HCT116 (cell line): Measurements from ENCODE around the gene DENND4A. TPM values are rescaled to one million over a fixed set of nuclear protein-coding genes. Genes with fewer than 3 reads are reported as not detected.

ENCODE experiments used
- ATAC-seq: fragments of 200-7000 bp; cut with Tn5 transposase; 2 replicates; pipeline ENCODE4 v1.9.1; 2020; ENCODE audit warnings: mild to moderate bottlenecking, moderate library complexity
- BruUV-seq: library from RNA; stranded (reverse); fragments of 400-500 nt; replicated peaks from 2 replicates; lab custom pipeline; 2021; lab: Mats Ljungman, UMichigan
- CTCF ChIA-PET: fragments of 300-600 bp; sonication (Branson Sonifier 250); formaldehyde crosslinking; loops from one replicate; lab custom pipeline; 2021; ENCODE audit warnings: antibody characterized with exemption; lab: Charles Lee
- POLR2A ChIA-PET: fragments of 300-600, 350-600 bp; sonication (Branson Sonifier 250); formaldehyde crosslinking; loops from one replicate; lab custom pipeline; 2021; ENCODE audit warnings: antibody characterized with exemption; lab: Charles Lee
- RAD21 ChIA-PET, 2 experiments: fragments of 300-600 bp; sonication (Branson Sonifier 250); formaldehyde crosslinking; loops; one replicate each; lab custom pipeline; 2023; ENCODE audit warnings: low total read pairs in 2 of 2; ENCODE audit not compliant: uncharacterized antibody in 2 of 2, unreplicated experiment in 2 of 2, low non-redundant PET in 1 of 2; lab: Charles Lee
- DNase-seq: peaks from one replicate; pipeline ENCODE4 v3.0.0-alpha.2; 2010; ENCODE audit warnings: low read depth, low spot score
- H2AFZ ChIP-seq: fragments of 200-600 bp; shearing (Covaris generic), sonication (generic); 2 replicates; pipeline ENCODE4 v1.6.1; 2017; ENCODE audit warnings: low read depth, mixed run types, mixed read lengths, antibody characterized with exemption, low read length; ENCODE audit not compliant: poor library complexity, severe bottlenecking
- H3K27ac ChIP-seq: 2 replicates; pipeline ENCODE4 v1.5.1; 2012; ENCODE audit warnings: low read depth, low read length
- H3K27me3 ChIP-seq: fragments of 200-600 bp; sonication (generic); 2 replicates; pipeline ENCODE4 v1.6.1; 2016; ENCODE audit warnings: mixed run types, low read length, mixed read lengths; ENCODE audit not compliant: insufficient read depth
- H3K36me3 ChIP-seq, 2 experiments: fragments of 200-500 bp in 1 of 2; fragments of 200-600 bp in 1 of 2; sonication (Bioruptor generic) in 1 of 2; sonication (generic) in 1 of 2; 2 replicates each; pipeline versions ENCODE4 v1.5.1 to v1.6.1; 2014 to 2016; ENCODE audit warnings: low read length in 2 of 2, inconsistent platforms in 1 of 2, mixed read lengths in 1 of 2, mixed run types in 1 of 2; ENCODE audit not compliant: insufficient read depth in 2 of 2, control insufficient read depth in 1 of 2
- H3K4me1 ChIP-seq, 2 experiments: fragments of 200-600 bp in 1 of 2; sonication (generic) in 1 of 2; 2 replicates each; pipeline versions ENCODE4 v1.5.1 to v1.6.1; 2012 to 2017; ENCODE audit warnings: low read length in 2 of 2, inconsistent platforms in 1 of 2, mild to moderate bottlenecking in 1 of 2, mixed read lengths in 1 of 2, mixed run types in 1 of 2, moderate library complexity in 1 of 2; ENCODE audit not compliant: insufficient read depth in 2 of 2, control insufficient read depth in 1 of 2
- H3K4me2 ChIP-seq: fragments of 200-600 bp; sonication (generic); 2 replicates; pipeline ENCODE4 v1.6.1; 2017; ENCODE audit warnings: mixed run types, low read length, mixed read lengths
- H3K4me3 ChIP-seq, 2 experiments: fragments of 200-600 bp in 1 of 2; sonication (generic) in 1 of 2; replicated peaks in 1 of 2; 2 replicates each; pipeline ENCODE4 v1.5.1; 2011 to 2016; ENCODE audit warnings: low read length in 2 of 2, control low read depth in 1 of 2, low read depth in 1 of 2, mild to moderate bottlenecking in 1 of 2, mixed read lengths in 1 of 2, mixed run types in 1 of 2
- H3K79me2 ChIP-seq: fragments of 200-600 bp; sonication (generic); 2 replicates; pipeline ENCODE4 v1.6.1; 2017; ENCODE audit warnings: mild to moderate bottlenecking, mixed run types, low read length, moderate library complexity, mixed read lengths; ENCODE audit not compliant: insufficient read depth
- H3K9ac ChIP-seq: fragments of 200-600 bp; sonication (generic); 2 replicates; pipeline ENCODE4 v1.6.1; 2016; ENCODE audit warnings: low read length, mixed read lengths
- H3K9me2 ChIP-seq: fragments of 200-600 bp; sonication (generic), shearing (Covaris generic); 2 replicates; pipeline ENCODE4 v1.6.1; 2017; ENCODE audit warnings: mixed run types, mild to moderate bottlenecking, moderate library complexity; ENCODE audit not compliant: insufficient read depth
- H3K9me3 ChIP-seq, 2 experiments: fragments of 200-500 bp in 1 of 2; fragments of 200-600 bp in 1 of 2; sonication (Bioruptor generic) in 1 of 2; sonication (generic) in 1 of 2; 2 replicates each; pipeline ENCODE4 v1.6.1; 2014 to 2017; ENCODE audit warnings: low read length in 2 of 2, mixed read lengths in 2 of 2, inconsistent platforms in 1 of 2, low read depth in 1 of 2, mild to moderate bottlenecking in 1 of 2, mixed run types in 1 of 2, moderate library complexity in 1 of 2; ENCODE audit not compliant: control insufficient read depth in 1 of 2, insufficient read depth in 1 of 2
- H4K20me1 ChIP-seq: fragments of 200-600 bp; sonication (generic), shearing (Covaris generic); 2 replicates; pipeline ENCODE4 v1.6.1; 2017; ENCODE audit warnings: mixed run types, mild to moderate bottlenecking, moderate library complexity; ENCODE audit not compliant: insufficient read depth
- ATF3 ChIP-seq: IDR thresholded peaks from 2 replicates; pipeline ENCODE4 v1.6.1; 2012
- CBX3 ChIP-seq: IDR thresholded peaks from 2 replicates; pipeline ENCODE4 v1.6.1; 2012; ENCODE audit warnings: low read depth
- CEBPB ChIP-seq: IDR thresholded peaks from 2 replicates; pipeline ENCODE4 v1.6.1; 2012; ENCODE audit warnings: low read depth
- CTCF ChIP-seq, 3 experiments: fragments of 200-600 bp in 1 of 3; sonication (generic) in 1 of 3; IDR thresholded peaks in 2 of 3; conservative IDR thresholded peaks in 1 of 3; 2 replicates each; pipeline ENCODE4 v1.5.1; 2012 to 2017; ENCODE audit warnings: low read depth in 2 of 3, low read length in 2 of 3, antibody characterized with exemption in 1 of 3, borderline replicate concordance in 1 of 3, control low read depth in 1 of 3, mild to moderate bottlenecking in 1 of 3, mixed read lengths in 1 of 3, mixed run types in 1 of 3, moderate library complexity in 1 of 3; ENCODE audit not compliant: insufficient read depth in 1 of 3
- EGR1 ChIP-seq: IDR thresholded peaks from 2 replicates; pipeline ENCODE4 v1.6.1; 2012; ENCODE audit warnings: low read depth
- EZH2 ChIP-seq: fragments of 200-600 bp; sonication (generic); IDR thresholded peaks from 2 replicates; pipeline ENCODE4 v1.6.1; 2017; ENCODE audit warnings: antibody characterized with exemption, mixed run types
- EZH2phosphoT487 ChIP-seq: fragments of 200-600 bp; IDR thresholded peaks from 2 replicates; pipeline ENCODE4 v1.6.1; 2018; ENCODE audit warnings: antibody characterized with exemption, borderline replicate concordance
- FOSL1 ChIP-seq: IDR thresholded peaks from 2 replicates; pipeline ENCODE4 v1.6.1; 2012; ENCODE audit warnings: low read depth
- JUND ChIP-seq: IDR thresholded peaks from 2 replicates; pipeline ENCODE4 v1.6.1; 2012
- MAX ChIP-seq: IDR thresholded peaks from 2 replicates; pipeline ENCODE4 v1.6.1; 2012
- POLR2A ChIP-seq: IDR thresholded peaks from 2 replicates; pipeline ENCODE4 v1.7.0; 2011; ENCODE audit warnings: borderline replicate concordance; ENCODE audit not compliant: insufficient read depth, insufficient read length; ENCODE audit errors: extremely low read depth
- RAD21 ChIP-seq: IDR thresholded peaks from 2 replicates; pipeline ENCODE4 v1.6.1; 2012; ENCODE audit warnings: low read depth, mild to moderate bottlenecking
- SIN3A ChIP-seq: IDR thresholded peaks from 2 replicates; pipeline ENCODE4 v1.6.1; 2012; ENCODE audit warnings: low read depth
- TCF7L2 ChIP-seq: IDR thresholded peaks from 2 replicates; pipeline ENCODE4 v1.7.0; 2011; ENCODE audit warnings: borderline replicate concordance, inconsistent platforms; ENCODE audit not compliant: insufficient read depth, insufficient read length; ENCODE audit errors: extremely low read depth
- ZFX ChIP-seq: fragments of 450-650 bp; IDR thresholded peaks from 2 replicates; pipeline ENCODE4 v1.6.1; 2017
- intact Hi-C: fragments of 100-400 bp; cut with micrococcal nuclease; formaldehyde crosslinking; loops from 2 replicates; pipeline ENCODE4 v1.10.0; 2022
- total RNA-seq: library from RNA; stranded (reverse); gene quantifications from one replicate; pipeline ENCODE4 v1.2.1, GENCODE V29; 2021; ENCODE audit not compliant: unreplicated experiment
- TF ChIP-seq, protein P1 (sequence below): IDR thresholded peaks from 2 replicates; pipeline ENCODE4 v1.6.1; 2012; ENCODE audit warnings: low read depth

The DENND4A gene
- total RNA-seq, 1 experiment from 2014 or later = 9.1 TPM

- CTCF ChIA-PET = no interaction called here
- H3K9me2 ChIP-seq = no peaks in the 10 kb centered on the region
- no peaks in the 10 kb centered on the region for H3K79me2 ChIP-seq
- H3K27me3 ChIP-seq = no peaks in the 10 kb centered on the region
- TF ChIP-seq FOSL1 = no peak
- no peak for TF ChIP-seq ZFX
- no peak for TF ChIP-seq CTCF (IDR thresholded peaks at IDR 0.05 in 2 of 3, conservative IDR thresholded peaks at IDR 0.05 in 1 of 3; ENCODE audit: borderline replicate concordance in 1 of 3, insufficient read depth in 1 of 3, low read depth in 2 of 3, low read length in 2 of 3)
- no peak for TF ChIP-seq EZH2
- TF ChIP-seq ATF3 = no peak
- TF ChIP-seq JUND = no peak
- TF ChIP-seq POLR2A = no peak
- TF ChIP-seq SIN3A = no peak
- no peak for TF ChIP-seq EZH2phosphoT487
- no peak for TF ChIP-seq MAX
- TF ChIP-seq EGR1 = no peak
- TF ChIP-seq CBX3 = no peak
- TF ChIP-seq CEBPB = no peak
- TF ChIP-seq TCF7L2 = no peak
- TF ChIP-seq RAD21 = no peak
- TF ChIP-seq, protein P1, sequence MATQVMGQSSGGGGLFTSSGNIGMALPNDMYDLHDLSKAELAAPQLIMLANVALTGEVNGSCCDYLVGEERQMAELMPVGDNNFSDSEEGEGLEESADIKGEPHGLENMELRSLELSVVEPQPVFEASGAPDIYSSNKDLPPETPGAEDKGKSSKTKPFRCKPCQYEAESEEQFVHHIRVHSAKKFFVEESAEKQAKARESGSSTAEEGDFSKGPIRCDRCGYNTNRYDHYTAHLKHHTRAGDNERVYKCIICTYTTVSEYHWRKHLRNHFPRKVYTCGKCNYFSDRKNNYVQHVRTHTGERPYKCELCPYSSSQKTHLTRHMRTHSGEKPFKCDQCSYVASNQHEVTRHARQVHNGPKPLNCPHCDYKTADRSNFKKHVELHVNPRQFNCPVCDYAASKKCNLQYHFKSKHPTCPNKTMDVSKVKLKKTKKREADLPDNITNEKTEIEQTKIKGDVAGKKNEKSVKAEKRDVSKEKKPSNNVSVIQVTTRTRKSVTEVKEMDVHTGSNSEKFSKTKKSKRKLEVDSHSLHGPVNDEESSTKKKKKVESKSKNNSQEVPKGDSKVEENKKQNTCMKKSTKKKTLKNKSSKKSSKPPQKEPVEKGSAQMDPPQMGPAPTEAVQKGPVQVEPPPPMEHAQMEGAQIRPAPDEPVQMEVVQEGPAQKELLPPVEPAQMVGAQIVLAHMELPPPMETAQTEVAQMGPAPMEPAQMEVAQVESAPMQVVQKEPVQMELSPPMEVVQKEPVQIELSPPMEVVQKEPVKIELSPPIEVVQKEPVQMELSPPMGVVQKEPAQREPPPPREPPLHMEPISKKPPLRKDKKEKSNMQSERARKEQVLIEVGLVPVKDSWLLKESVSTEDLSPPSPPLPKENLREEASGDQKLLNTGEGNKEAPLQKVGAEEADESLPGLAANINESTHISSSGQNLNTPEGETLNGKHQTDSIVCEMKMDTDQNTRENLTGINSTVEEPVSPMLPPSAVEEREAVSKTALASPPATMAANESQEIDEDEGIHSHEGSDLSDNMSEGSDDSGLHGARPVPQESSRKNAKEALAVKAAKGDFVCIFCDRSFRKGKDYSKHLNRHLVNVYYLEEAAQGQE = no peak
- H3K4me1 ChIP-seq = no peaks in the 10 kb centered on the region
- H3K27ac ChIP-seq = no peak overlapping the region
- no peak for DNase-seq
- intact Hi-C loops = no loop called here
- H4K20me1 ChIP-seq = no peaks in the 10 kb centered on the region
- RAD21 ChIA-PET = no interaction called here
- ATAC-seq = no peak
- no peak overlapping the region for H2AFZ ChIP-seq
- no peak overlapping the region for H3K4me2 ChIP-seq
- no peaks in the 10 kb centered on the region for H3K36me3 ChIP-seq
- no TSS peak for BruUV-seq
- no peak overlapping the region for H3K4me3 ChIP-seq
- H3K9ac ChIP-seq = no peak overlapping the region
- no peaks in the 10 kb centered on the region for H3K9me3 ChIP-seq
- POLR2A ChIA-PET = no interaction called here
Observed at GRCh38 chr15:65682404-65682911, 109.6 kb downstream of the DENND4A start.
